ENCODE results near the gene NOM1. TPM values are rescaled to one million over a fixed set of nuclear protein-coding genes. Genes with fewer than 3 reads are reported as not detected.

Gene NOM1
- total RNA-seq, 4 donors from 2014 or later: 12.6 to 20.8 (median 16.3) TPM

- intact Hi-C loops (cut with DNase I): no loop called here
- DNase-seq (ENCODE audit: extremely low spot score): no peak
- no peaks in the 10 kb centered on the region for H3K36me3 ChIP-seq
- peaks cover 15 to 100% (median 80%) of the 10 kb centered on the region in 4 donors for H3K27me3 ChIP-seq
- H3K27ac ChIP-seq (replicated peaks in 1 of 4): no peak overlapping the region
- WGBS: 4% methylated on average over 16 of the region's 16 CpGs
- TF ChIP-seq POLR2AphosphoS5 (IDR thresholded peaks at IDR 0.05) (no peak), EP300 (IDR thresholded peaks at IDR 0.05) (no peak), POLR2A (IDR thresholded peaks at IDR 0.05; ENCODE audit: low read depth) (no peak), CTCF (IDR thresholded peaks at IDR 0.05) (no peak)
- peaks cover 20 to 45% (median 27%) of the 10 kb centered on the region in 4 donors for H3K4me1 ChIP-seq
- H3K9me3 ChIP-seq: no peaks in the 10 kb centered on the region
- no peak overlapping the region for H3K4me3 ChIP-seq
These were observed 67.0 kb downstream of the NOM1 start for GRCh38 chr7:157016352-157017041.

GRCh38 chr7:157017149-157017548 lies 67.6 kb downstream of the NOM1 start:
- no peaks in the 10 kb centered on the region for H3K36me3 ChIP-seq
- DNase-seq (ENCODE audit: extremely low spot score): no peak
- no peaks in the 10 kb centered on the region for H3K9me3 ChIP-seq
- H3K27ac ChIP-seq (replicated peaks in 1 of 4): no peak overlapping the region
- 13% methylated on average over 7 of the region's 11 CpGs for WGBS
- intact Hi-C loops (cut with DNase I): no loop called here
- peaks cover 18 to 100% (median 81%) of the 10 kb centered on the region in 4 donors for H3K27me3 ChIP-seq
- no peak overlapping the region for H3K4me3 ChIP-seq
- peaks cover 22 to 47% (median 30%) of the 10 kb centered on the region in 4 donors for H3K4me1 ChIP-seq
- TF ChIP-seq POLR2AphosphoS5 (IDR thresholded peaks at IDR 0.05) (no peak), POLR2A (IDR thresholded peaks at IDR 0.05; ENCODE audit: low read depth) (no peak), CTCF (IDR thresholded peaks at IDR 0.05) (no peak), EP300 (IDR thresholded peaks at IDR 0.05) (no peak)

DNA sequence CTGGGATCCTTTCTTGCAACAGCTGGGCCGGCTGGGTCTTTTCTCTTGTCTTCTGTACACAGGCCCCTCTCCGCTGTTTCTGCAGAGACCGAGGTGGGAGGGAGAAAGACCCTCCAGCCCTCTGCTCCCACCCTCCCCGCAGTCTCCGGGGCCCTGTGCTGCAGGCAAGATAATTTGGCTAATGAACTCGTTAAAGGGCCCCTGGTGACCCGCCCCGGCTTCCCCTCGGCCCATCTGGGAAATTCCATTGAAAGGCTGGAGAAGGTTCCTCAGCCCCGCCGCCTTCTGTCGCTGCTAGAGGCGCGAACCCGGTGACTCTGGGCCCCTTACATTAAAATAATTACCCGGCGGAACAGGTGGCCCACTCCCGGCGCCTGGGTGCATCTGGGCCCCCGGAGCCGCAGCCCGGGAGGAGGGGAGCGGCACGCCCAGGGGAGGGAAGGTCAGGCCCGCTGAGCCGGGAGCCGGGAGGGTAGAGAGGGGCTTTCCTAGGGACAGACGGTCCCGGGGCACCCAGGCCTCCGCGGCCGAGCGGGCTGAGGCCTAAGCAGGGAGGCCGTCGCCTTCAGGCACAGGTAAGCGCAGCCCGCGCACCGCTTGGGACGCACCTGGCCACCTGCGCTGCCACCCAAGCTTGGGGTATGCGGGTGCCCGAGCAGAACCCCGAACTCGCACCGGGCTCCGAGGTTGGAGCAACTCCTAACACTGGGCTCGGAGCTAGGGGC lies 68.3 kb downstream of the NOM1 start:
- intact Hi-C loops (cut with DNase I): no loop called here
- H3K4me1 ChIP-seq: peaks cover 22 to 49% (median 31%) of the 10 kb centered on the region in 4 donors
- no peak overlapping the region for H3K27ac ChIP-seq (replicated peaks in 1 of 4)
- DNase-seq (ENCODE audit: extremely low spot score): no peak
- peaks cover 18 to 100% (median 82%) of the 10 kb centered on the region in 4 donors for H3K27me3 ChIP-seq
- no peak for TF ChIP-seq CTCF (IDR thresholded peaks at IDR 0.05)
- TF ChIP-seq POLR2AphosphoS5 (IDR thresholded peaks at IDR 0.05): no peak
- no peak for TF ChIP-seq EP300 (IDR thresholded peaks at IDR 0.05)
- TF ChIP-seq POLR2A (IDR thresholded peaks at IDR 0.05; ENCODE audit: low read depth): no peak
- WGBS: 3% methylated on average over 25 of the region's 48 CpGs
- H3K4me3 ChIP-seq: no peak overlapping the region
- no peaks in the 10 kb centered on the region for H3K36me3 ChIP-seq
- H3K9me3 ChIP-seq: no peaks in the 10 kb centered on the region

- 2% methylated on average over 24 of the region's 49 CpGs for WGBS
- H3K9me3 ChIP-seq: no peaks in the 10 kb centered on the region
- intact Hi-C loops (cut with DNase I): no loop called here
These were observed 69.0 kb downstream of the NOM1 start for GRCh38 chr7:157018328-157018996.

More at GRCh38 chr7:157018328-157018996, 69.0 kb downstream of the NOM1 start:
- Histone ChIP-seq H3K27me3 (peaks cover 23 to 100% (median 83%) of the 10 kb centered on the region in 4 donors), H3K4me3 (no peak overlapping the region), H3K36me3 (no peaks in the 10 kb centered on the region), H3K4me1 (peaks cover 22 to 49% (median 31%) of the 10 kb centered on the region in 4 donors), H3K27ac (replicated peaks in 1 of 4) (no peak overlapping the region)
- TF ChIP-seq POLR2A (IDR thresholded peaks at IDR 0.05; ENCODE audit: low read depth) (no peak), POLR2AphosphoS5 (IDR thresholded peaks at IDR 0.05) (no peak), CTCF (IDR thresholded peaks at IDR 0.05) (no peak), EP300 (IDR thresholded peaks at IDR 0.05) (no peak)
- no peak for DNase-seq (ENCODE audit: extremely low spot score)

Measured in esophagus muscularis mucosa (tissue), 4 donors.